ES-I3 (cell line): ENCODE results near the gene GSTA5.
A peak's percentile ranks its signal among the peaks of the same experiment; 100 is the strongest.
"Not testable (repeated sequence)": the region's sequence is repeated elsewhere in the genome, so short reads cannot be mapped to it uniquely, and the experiment has no call there.

Experiments
- H3K36me3 ChIP-seq: 2 replicates; pipeline ENCODE4 v1.6.1; 2013; ENCODE audit warnings: mild to moderate bottlenecking, low read length, control low read depth, moderate library complexity; ENCODE audit not compliant: insufficient read depth
- H3K4me1 ChIP-seq: 2 replicates; pipeline ENCODE4 v1.6.1; 2013; ENCODE audit warnings: mild to moderate bottlenecking, control low read depth, low read length; ENCODE audit not compliant: insufficient read depth
- H3K9ac ChIP-seq: 2 replicates; pipeline ENCODE4 v1.6.1; 2013; ENCODE audit warnings: low read depth, mild to moderate bottlenecking, low read length, moderate library complexity
- H3K9me3 ChIP-seq: 2 replicates; pipeline ENCODE4 v1.6.1; 2013; ENCODE audit warnings: mild to moderate bottlenecking, low read length, moderate library complexity; ENCODE audit not compliant: control insufficient read depth, insufficient read depth

Gene GSTA5

GRCh38 chr6:52821842-52822241 is 18.8 kb downstream of the GSTA5 start:
- H3K36me3 ChIP-seq, result no peaks in the 10 kb centered on the region
- no peaks in the 10 kb centered on the region for H3K4me1 ChIP-seq
- H3K9ac ChIP-seq, result no peak overlapping the region
- H3K9me3 ChIP-seq, result no peaks in the 10 kb centered on the region

- peaks cover 2% of the 10 kb centered on the region; the same call in 1 of the 2 replicates for H3K4me1 ChIP-seq
- H3K9ac ChIP-seq, result no peak overlapping the region
- H3K9me3 ChIP-seq, result no peaks in the 10 kb centered on the region
- H3K36me3 ChIP-seq, result no peaks in the 10 kb centered on the region
Measured at GRCh38 chr6:52820198-52820597, 20.4 kb downstream of the GSTA5 start.

- H3K9me3 ChIP-seq, result no peaks in the 10 kb centered on the region
Measured at GRCh38 chr6:52815167-52816092, 25.2 kb downstream of the GSTA5 start.

GRCh38 chr6:52814545-52814944 is 26.1 kb downstream of the GSTA5 start:
- not testable (repeated sequence) for H3K4me1 ChIP-seq, H3K36me3 ChIP-seq, H3K9ac ChIP-seq, H3K9me3 ChIP-seq

More at GRCh38 chr6:52815167-52816092, 25.2 kb downstream of the GSTA5 start:
- Histone ChIP-seq H3K9ac (peak overlapping the region; percentile 35; the same call in 1 of the 2 replicates), H3K4me1 (peaks cover 4% of the 10 kb centered on the region; the same call in 1 of the 2 replicates), H3K36me3 (no peaks in the 10 kb centered on the region)

GRCh38 chr6:52809777-52810176 is 30.8 kb downstream of the GSTA5 start:
- not testable (repeated sequence) for H3K9ac ChIP-seq, H3K4me1 ChIP-seq, H3K9me3 ChIP-seq, H3K36me3 ChIP-seq

GRCh38 chr6:52808660-52809059 is 32.0 kb downstream of the GSTA5 start:
- Histone ChIP-seq H3K9me3 (no peaks in the 10 kb centered on the region), H3K4me1 (no peaks in the 10 kb centered on the region; the same call in 1 of the 2 replicates), H3K36me3 (no peaks in the 10 kb centered on the region), H3K9ac (no peak overlapping the region)

- not testable (repeated sequence) for H3K36me3 ChIP-seq, H3K9ac ChIP-seq, H3K4me1 ChIP-seq, H3K9me3 ChIP-seq
Measured at GRCh38 chr6:52803668-52804255, 36.9 kb downstream of the GSTA5 start, which contains the start of gene GSTA1. TSS of gene GSTA1 (minus strand) at chr6:52803816. CDS start at chr6:52799267, 4,549 bp downstream.

- no peaks in the 10 kb centered on the region for H3K36me3 ChIP-seq
- H3K4me1 ChIP-seq, result no peaks in the 10 kb centered on the region; the same call in 1 of the 2 replicates
- H3K9me3 ChIP-seq, result no peaks in the 10 kb centered on the region
- no peak overlapping the region for H3K9ac ChIP-seq
Measured at GRCh38 chr6:52802806-52803205, 37.8 kb downstream of the GSTA5 start.

GRCh38 chr6:52801188-52801841 is 39.3 kb downstream of the GSTA5 start:
- Histone ChIP-seq H3K9me3 (no peaks in the 10 kb centered on the region), H3K9ac (no peak overlapping the region), H3K4me1 (no peaks in the 10 kb centered on the region; the same call in 1 of the 2 replicates), H3K36me3 (no peaks in the 10 kb centered on the region)

GRCh38 chr6:52799272-52799671 is 41.3 kb downstream of the GSTA5 start:
- not testable (repeated sequence) for H3K36me3 ChIP-seq, H3K9me3 ChIP-seq, H3K4me1 ChIP-seq, H3K9ac ChIP-seq

- not testable (repeated sequence) for H3K36me3 ChIP-seq, H3K9me3 ChIP-seq, H3K4me1 ChIP-seq, H3K9ac ChIP-seq
Measured at GRCh38 chr6:52794366-52794765, 46.2 kb downstream of the GSTA5 start.

- Histone ChIP-seq H3K36me3 (no peaks in the 10 kb centered on the region), H3K4me1 (no peaks in the 10 kb centered on the region), H3K9ac (no peak overlapping the region), H3K9me3 (no peaks in the 10 kb centered on the region)
Measured at GRCh38 chr6:52790861-52791260, 49.8 kb downstream of the GSTA5 start.

- not testable (repeated sequence) for H3K9me3 ChIP-seq, H3K36me3 ChIP-seq, H3K9ac ChIP-seq, H3K4me1 ChIP-seq
Measured at GRCh38 chr6:52789658-52790057, 51.0 kb downstream of the GSTA5 start.

GRCh38 chr6:52788478-52788877 is 52.1 kb downstream of the GSTA5 start:
- Histone ChIP-seq H3K9me3 (no peaks in the 10 kb centered on the region), H3K9ac (no peak overlapping the region), H3K36me3 (no peaks in the 10 kb centered on the region), H3K4me1 (no peaks in the 10 kb centered on the region)
